ENCODE data around the gene KRT4. TPM values are rescaled to one million over a fixed set of nuclear protein-coding genes. Genes with fewer than 3 reads are reported as not detected.

Gene KRT4
- total RNA-seq, 1 donor from 2014 or later, result not detected

Other genes starting within 250 kb of the KRT4 start
- gene KRT74, start 240.3 kb downstream of the KRT4 start, total RNA-seq, result not detected in 2 replicates
- not detected in 2 replicates for gene KRT72, start 212.7 kb downstream of the KRT4 start, total RNA-seq
- not detected in 2 replicates for gene KRT73, start 195.6 kb downstream of the KRT4 start, total RNA-seq
- gene KRT2, start 161.9 kb downstream of the KRT4 start, total RNA-seq, result not detected in 2 replicates
- not detected in 2 replicates for gene KRT1, start 133.7 kb downstream of the KRT4 start, total RNA-seq
- not detected in 2 replicates for gene KRT77, start 110.6 kb downstream of the KRT4 start, total RNA-seq
- not detected in 2 replicates for gene KRT76, start 36.8 kb downstream of the KRT4 start, total RNA-seq
- not detected in 2 replicates for gene KRT3, start 18.0 kb downstream of the KRT4 start, total RNA-seq
- not detected in 2 replicates for gene KRT79, start 20.2 kb upstream of the KRT4 start, total RNA-seq
- gene KRT78, start 34.9 kb upstream of the KRT4 start, total RNA-seq, result not detected in 2 replicates
- 0.16 TPM in 1 of 2 replicates, not detected in the other for gene KRT8, start 91.0 kb upstream of the KRT4 start, total RNA-seq
- gene KRT18, start 135.0 kb upstream of the KRT4 start, total RNA-seq, result 0.16 TPM in 1 of 2 replicates, not detected in the other
- 494 and 561 TPM in 2 replicates for gene EIF4B, start 192.3 kb upstream of the KRT4 start, total RNA-seq
- 43.8 and 59.8 TPM in 2 replicates for gene TNS2, start 235.9 kb upstream of the KRT4 start, total RNA-seq